Colonic mucosa (tissue), 4 donors: Measurements from ENCODE around the gene NDST4. TPM values are rescaled to one million over a fixed set of nuclear protein-coding genes. Genes with fewer than 3 reads are reported as not detected.

Experiments
- DNase-seq: peaks from one replicate; pipeline ENCODE4 v3.0.0-alpha.2; 2020
- H3K27ac ChIP-seq: fragments of 200-600 bp; one replicate; pipeline ENCODE4 v1.8.0; 2021
- H3K27me3 ChIP-seq: fragments of 200-600 bp; one replicate; pipeline ENCODE4 v1.8.0; 2021
- H3K36me3 ChIP-seq: fragments of 200-600 bp; one replicate; pipeline ENCODE4 v1.8.0; 2021
- H3K4me1 ChIP-seq: fragments of 200-600 bp; one replicate; pipeline ENCODE4 v1.8.0; 2021; ENCODE audit warnings: mild to moderate bottlenecking
- H3K4me3 ChIP-seq: fragments of 200-600 bp; one replicate; pipeline ENCODE4 v1.8.0; 2021
- H3K9ac ChIP-seq, 2 donors: one replicate each; pipeline ENCODE4 v1.7.0; 2013; ENCODE audit warnings: control low read depth in 2 of 2, low read depth in 2 of 2, low read length in 2 of 2
- H3K9me3 ChIP-seq: fragments of 200-600 bp; one replicate; pipeline ENCODE4 v1.8.0; 2021
- intact Hi-C: fragments of 100-400 bp; cut with DNase I; formaldehyde crosslinking; loops from one replicate; pipeline ENCODE4 v1.14.1; 2022
- total RNA-seq, 2 donors: library from RNA; stranded (reverse); fragmentation: NEBNext Ultra II Directional in 1 of 2; extraction: Animal tissue kit (Norgen Biotek cat#: 25700) in 1 of 2; gene quantifications; one replicate each; pipeline ENCODE4 v1.2.1, GENCODE V29; 2021
- TF ChIP-seq, protein P1 (sequence below): fragments of 200-600 bp; IDR thresholded peaks from one replicate; pipeline ENCODE4 v1.8.0; 2022; ENCODE audit warnings: antibody characterized with exemption, mild to moderate bottlenecking
- donor health status: healthy.
- donor health status: DM: no; HTN: no; CAD: no.
- donor health status: DM: no; HTN: no; CAD: no.

NDST4 gene
- total RNA-seq, 2 donors from 2014 or later: 0.13 to 0.20 TPM

- Histone ChIP-seq H3K9ac (no peak overlapping the region), H3K9me3 (no peaks in the 10 kb centered on the region), H3K4me3 (no peak overlapping the region), H3K4me1 (no peaks in the 10 kb centered on the region), H3K27ac (no peak overlapping the region), H3K27me3 (no peaks in the 10 kb centered on the region), H3K36me3 (no peaks in the 10 kb centered on the region)
- TF ChIP-seq, protein P1, sequence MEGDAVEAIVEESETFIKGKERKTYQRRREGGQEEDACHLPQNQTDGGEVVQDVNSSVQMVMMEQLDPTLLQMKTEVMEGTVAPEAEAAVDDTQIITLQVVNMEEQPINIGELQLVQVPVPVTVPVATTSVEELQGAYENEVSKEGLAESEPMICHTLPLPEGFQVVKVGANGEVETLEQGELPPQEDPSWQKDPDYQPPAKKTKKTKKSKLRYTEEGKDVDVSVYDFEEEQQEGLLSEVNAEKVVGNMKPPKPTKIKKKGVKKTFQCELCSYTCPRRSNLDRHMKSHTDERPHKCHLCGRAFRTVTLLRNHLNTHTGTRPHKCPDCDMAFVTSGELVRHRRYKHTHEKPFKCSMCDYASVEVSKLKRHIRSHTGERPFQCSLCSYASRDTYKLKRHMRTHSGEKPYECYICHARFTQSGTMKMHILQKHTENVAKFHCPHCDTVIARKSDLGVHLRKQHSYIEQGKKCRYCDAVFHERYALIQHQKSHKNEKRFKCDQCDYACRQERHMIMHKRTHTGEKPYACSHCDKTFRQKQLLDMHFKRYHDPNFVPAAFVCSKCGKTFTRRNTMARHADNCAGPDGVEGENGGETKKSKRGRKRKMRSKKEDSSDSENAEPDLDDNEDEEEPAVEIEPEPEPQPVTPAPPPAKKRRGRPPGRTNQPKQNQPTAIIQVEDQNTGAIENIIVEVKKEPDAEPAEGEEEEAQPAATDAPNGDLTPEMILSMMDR: no peak
- DNase-seq: no peak
- intact Hi-C loops: no loop called here
Observed at GRCh38 chr4:115028682-115029410, 84.6 kb downstream of the NDST4 start.

- no peaks in the 10 kb centered on the region for H3K27me3 ChIP-seq
- DNase-seq: no peak
- H3K36me3 ChIP-seq: no peaks in the 10 kb centered on the region
- H3K4me3 ChIP-seq: no peak overlapping the region
- H3K27ac ChIP-seq: no peak overlapping the region
- H3K9ac ChIP-seq: no peak overlapping the region
- H3K4me1 ChIP-seq: no peaks in the 10 kb centered on the region
- TF ChIP-seq, protein P1: no peak
- intact Hi-C loops: no loop called here
- no peaks in the 10 kb centered on the region for H3K9me3 ChIP-seq
Observed at GRCh38 chr4:114999880-115000279, 113.5 kb downstream of the NDST4 start.

GRCh38 chr4:114998316-114998715 is 115.1 kb downstream of the NDST4 start:
- no peak for DNase-seq
- TF ChIP-seq, protein P1: no peak
- no peak overlapping the region for H3K4me3 ChIP-seq
- intact Hi-C loops: no loop called here
- H3K27ac ChIP-seq: no peak overlapping the region
- no peaks in the 10 kb centered on the region for H3K9me3 ChIP-seq
- no peaks in the 10 kb centered on the region for H3K36me3 ChIP-seq
- H3K4me1 ChIP-seq: no peaks in the 10 kb centered on the region
- H3K27me3 ChIP-seq: no peaks in the 10 kb centered on the region
- H3K9ac ChIP-seq: no peak overlapping the region

DNA sequence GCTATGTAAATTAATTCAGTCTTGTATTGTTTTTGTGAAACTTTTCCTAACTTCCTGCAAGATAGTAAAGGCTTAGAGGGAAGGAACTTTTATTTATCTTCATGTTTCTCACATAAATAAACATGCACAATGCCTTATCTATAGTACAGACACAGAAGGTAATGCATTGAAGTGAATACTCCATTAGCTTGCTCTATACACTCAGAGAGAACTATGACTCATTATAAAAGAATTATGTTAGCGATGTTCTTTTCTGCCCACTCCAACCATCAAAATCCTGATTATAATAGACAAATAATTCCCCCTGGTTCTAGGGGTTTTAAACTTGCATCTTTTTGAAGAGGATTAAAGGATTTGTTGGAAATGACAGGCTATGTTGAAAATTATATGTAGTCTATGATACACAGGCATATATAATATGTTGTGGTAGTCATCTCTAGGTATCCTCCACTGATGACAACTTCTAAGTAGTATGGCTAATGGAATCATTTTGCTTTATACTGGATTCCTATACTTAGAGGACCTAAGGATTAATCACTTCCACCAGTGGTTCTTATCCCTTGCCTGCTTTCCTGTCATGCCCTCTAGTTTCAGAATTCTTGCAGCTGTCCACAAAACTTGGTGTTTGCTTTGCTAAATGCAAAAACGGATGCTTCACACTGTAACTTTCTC is 115.7 kb downstream of the NDST4 start:
- H3K9me3 ChIP-seq: no peaks in the 10 kb centered on the region
- H3K27me3 ChIP-seq: no peaks in the 10 kb centered on the region
- no peak overlapping the region for H3K27ac ChIP-seq
- H3K4me1 ChIP-seq: no peaks in the 10 kb centered on the region
- TF ChIP-seq, protein P1: no peak
- intact Hi-C loops: no loop called here
- H3K36me3 ChIP-seq: no peaks in the 10 kb centered on the region
- no peak overlapping the region for H3K9ac ChIP-seq
- no peak for DNase-seq
- H3K4me3 ChIP-seq: no peak overlapping the region

- H3K27me3 ChIP-seq: no peaks in the 10 kb centered on the region
- no peak overlapping the region for H3K9ac ChIP-seq
- no peaks in the 10 kb centered on the region for H3K4me1 ChIP-seq
- intact Hi-C loops: no loop called here
- H3K9me3 ChIP-seq: no peaks in the 10 kb centered on the region
- H3K36me3 ChIP-seq: no peaks in the 10 kb centered on the region
- no peak overlapping the region for H3K27ac ChIP-seq
- DNase-seq: no peak
- TF ChIP-seq, protein P1: no peak
- no peak overlapping the region for H3K4me3 ChIP-seq
Observed at GRCh38 chr4:114986133-114986532, 127.3 kb downstream of the NDST4 start.
